HEK293 (cell line): ENCODE data around the gene BLOC1S1.

Experiments used
- CTCF ChIP-seq: fragments of 450-650 bp; formaldehyde crosslinking; IDR thresholded peaks from 2 replicates; pipeline ENCODE4 v1.5.1; 2016; ENCODE audit warnings: missing biosample characterization, missing genetic modification characterization
- KLF10 ChIP-seq: fragments of 450-650 bp; IDR thresholded peaks from 2 replicates; pipeline ENCODE4 v1.5.1; 2018; ENCODE audit warnings: missing biosample characterization, mild to moderate bottlenecking, missing genetic modification characterization
- KLF17 ChIP-seq: fragments of 450-650 bp; formaldehyde crosslinking; IDR thresholded peaks from 2 replicates; pipeline ENCODE4 v1.5.1; 2016; ENCODE audit warnings: missing biosample characterization, missing genetic modification characterization
- KLF9 ChIP-seq: fragments of 450-650 bp; formaldehyde crosslinking; IDR thresholded peaks from 2 replicates; pipeline ENCODE4 v1.5.1; 2016; ENCODE audit warnings: missing biosample characterization, missing genetic modification characterization, low read depth
- MEIS1 ChIP-seq: sonication (generic); formaldehyde crosslinking; IDR thresholded peaks from 2 replicates; pipeline ENCODE4 v1.8.1; 2022; ENCODE audit warnings: missing genetic modification reagents, mild to moderate bottlenecking, borderline replicate concordance
- PRDM6 ChIP-seq: fragments of 450-650 bp; formaldehyde crosslinking; IDR thresholded peaks from 2 replicates; pipeline ENCODE4 v1.5.1; 2017; ENCODE audit warnings: missing biosample characterization, missing genetic modification characterization
- SCRT1 ChIP-seq: fragments of 450-650 bp; formaldehyde crosslinking; IDR thresholded peaks from 2 replicates; pipeline ENCODE4 v1.5.1; 2016; ENCODE audit warnings: missing biosample characterization, missing genetic modification characterization, borderline replicate concordance
- TRIM28 ChIP-seq: IDR thresholded peaks from 2 replicates; pipeline ENCODE4 v1.6.1; 2011; ENCODE audit warnings: low read length, control low read depth, borderline replicate concordance
- ZBTB17 ChIP-seq: fragments of 450-650 bp; formaldehyde crosslinking; IDR thresholded peaks from 2 replicates; pipeline ENCODE4 v1.5.1; 2016; ENCODE audit warnings: missing biosample characterization, missing genetic modification characterization
- ZFP3 ChIP-seq: fragments of 450-650 bp; formaldehyde crosslinking; IDR thresholded peaks from 2 replicates; pipeline ENCODE4 v1.5.1; 2016; ENCODE audit warnings: low read depth, missing biosample characterization, missing genetic modification characterization
- ZNF148 ChIP-seq: fragments of 450-650 bp; formaldehyde crosslinking; IDR thresholded peaks from 2 replicates; pipeline ENCODE4 v1.5.0; 2017; ENCODE audit warnings: missing biosample characterization, missing genetic modification characterization, borderline replicate concordance
- ZNF248 ChIP-seq: fragments of 450-650 bp; formaldehyde crosslinking; IDR thresholded peaks from 2 replicates; pipeline ENCODE4 v1.5.1; 2017; ENCODE audit warnings: missing biosample characterization, missing genetic modification characterization
- ZNF26 ChIP-seq: fragments of 450-650 bp; formaldehyde crosslinking; IDR thresholded peaks from 2 replicates; pipeline ENCODE4 v1.5.1; 2016; ENCODE audit warnings: missing biosample characterization, missing genetic modification characterization
- ZNF280D ChIP-seq: fragments of 450-650 bp; formaldehyde crosslinking; IDR thresholded peaks from 2 replicates; pipeline ENCODE4 v1.5.1; 2016; ENCODE audit warnings: missing biosample characterization, missing genetic modification characterization
- ZNF362 ChIP-seq: fragments of 450-650 bp; formaldehyde crosslinking; IDR thresholded peaks from 2 replicates; pipeline ENCODE4 v1.5.1; 2016; ENCODE audit warnings: missing biosample characterization, missing genetic modification characterization
- ZNF366 ChIP-seq: fragments of 450-650 bp; formaldehyde crosslinking; conservative IDR thresholded peaks from 2 replicates; pipeline ENCODE4 v1.5.1; 2016; ENCODE audit warnings: missing biosample characterization, missing genetic modification characterization
- ZNF398 ChIP-seq: fragments of 450-650 bp; formaldehyde crosslinking; IDR thresholded peaks from 2 replicates; pipeline ENCODE4 v1.5.1; 2017; ENCODE audit warnings: missing biosample characterization, missing genetic modification characterization
- ZNF426 ChIP-seq: fragments of 450-650 bp; formaldehyde crosslinking; IDR thresholded peaks from 2 replicates; pipeline ENCODE4 v1.5.1; 2017; ENCODE audit warnings: missing biosample characterization, missing genetic modification characterization, mild to moderate bottlenecking, inconsistent platforms, moderate library complexity
- ZNF433 ChIP-seq: fragments of 450-650 bp; formaldehyde crosslinking; IDR thresholded peaks from 2 replicates; pipeline ENCODE4 v1.5.1; 2016; ENCODE audit warnings: missing biosample characterization, missing genetic modification characterization, low read depth
- ZNF600 ChIP-seq: fragments of 450-650 bp; formaldehyde crosslinking; IDR thresholded peaks from 2 replicates; pipeline ENCODE4 v1.5.1; 2016; ENCODE audit warnings: missing biosample characterization, missing genetic modification characterization
- ZNF658 ChIP-seq: fragments of 450-650 bp; formaldehyde crosslinking; IDR thresholded peaks from 2 replicates; pipeline ENCODE4; 2016; ENCODE audit warnings: missing biosample characterization, missing genetic modification characterization
- ZNF747 ChIP-seq: fragments of 450-650 bp; formaldehyde crosslinking; IDR thresholded peaks from 2 replicates; pipeline ENCODE4 v1.5.1; 2016; ENCODE audit warnings: missing biosample characterization, missing genetic modification characterization
- ZNF768 ChIP-seq: fragments of 450-650 bp; formaldehyde crosslinking; IDR thresholded peaks from 2 replicates; pipeline ENCODE4 v1.5.1; 2018; ENCODE audit warnings: missing biosample characterization, mild to moderate bottlenecking, missing genetic modification characterization

The BLOC1S1 gene

GRCh38 chr12:55681142-55682077 is 34.4 kb upstream of the BLOC1S1 start (continued):
- TF ChIP-seq PRDM6 (tag by site-specific recombination) (no peak), ZFP3 (tag by site-specific recombination) (no peak), ZNF148 (tag by site-specific recombination) (no peak), TRIM28 (peak; percentile 67; the same call in 1 of the 2 replicates), ZNF600 (peak; percentile 100), ZNF26 (tag by site-specific recombination) (no peak), ZNF768 (tag by site-specific recombination) (no peak), SCRT1 (tag by site-specific recombination) (no peak), MEIS1 (CRISPR knock-in tag) (no peak), ZNF366 (tag by site-specific recombination) (no peak), ZNF426 (tag by site-specific recombination) (no peak), ZNF398 (tag by site-specific recombination) (peak; percentile 85), ZNF658 (tag by site-specific recombination) (no peak), CTCF (tag by site-specific recombination) (peak; percentile 95), ZNF747 (no peak), ZBTB17 (peak; percentile 82), KLF17 (0 out of 2 replicates have a peak, but pooled peaks have one; percentile 35), ZNF362 (tag by site-specific recombination) (no peak), ZNF248 (tag by site-specific recombination) (no peak), KLF10 (tag by site-specific recombination) (peak; percentile 63), ZNF280D (tag by site-specific recombination) (no peak), ZNF433 (tag by site-specific recombination) (no peak), KLF9 (tag by site-specific recombination) (peak; percentile 33; the same call in 1 of the 2 replicates)
